Measurements from ENCODE around the gene RAB20. TPM values are rescaled to one million over a fixed set of nuclear protein-coding genes. Genes with fewer than 3 reads are reported as not detected.

Gene RAB20
- total and polyA plus RNA-seq, 10 of the 15 experiments (the other 5 are each of a cell fraction or from before 2014, with no cell fraction given) = 0.48 to 33.1 (median 9.6) TPM

GRCh38 chr13:110546378-110546777 is 15.1 kb downstream of the RAB20 start:
- no peaks in the 10 kb centered on the region for H3K27me3 ChIP-seq (replicated peaks in 1 of 2; ENCODE audit: control insufficient read depth in 2 of 2, insufficient read depth in 2 of 2, low read length in 1 of 2)
- no peaks in the 10 kb centered on the region for H3K36me3 ChIP-seq (ENCODE audit: control insufficient read depth in 2 of 2, insufficient read depth in 2 of 2, low read length in 1 of 2)
- TF ChIP-seq SREBF2 (IDR thresholded peaks at IDR 0.05; ENCODE audit: low read length) (no peak), CHD2 (IDR thresholded peaks at IDR 0.05; ENCODE audit: borderline replicate concordance, low read depth, low read length) (no peak), JUND (IDR thresholded peaks at IDR 0.05; ENCODE audit: low read depth, low read length) (no peak)
- intact Hi-C loops (cut with micrococcal nuclease; ENCODE audit: unreplicated experiment) = no loop called here
- ChIA-PET POLR2A (no interaction called here), RAD21 (ENCODE audit: unreplicated experiment) (interaction anchor here (0.8 kb wide), 1 partner anchor 102 kb away, joined by 3 read pairs; no protein-coding TSS in a partner anchor), SMC1A (ENCODE audit: uncharacterized antibody, unreplicated experiment) (interaction anchor here (1.3 kb wide), 1 partner anchor 8 kb away, joined by 3 read pairs; no protein-coding TSS in a partner anchor), CTCF (interaction anchor here (0.8 kb wide), 1 partner anchor 8 kb away, joined by 4 read pairs; no protein-coding TSS in a partner anchor)
- in situ Hi-C loops (cut with MboI) = no loop called here
- no peak overlapping the region for H3K4me2 ChIP-seq (ENCODE audit: control insufficient read depth, insufficient read depth)
- H4K20me1 ChIP-seq (ENCODE audit: control insufficient read depth, insufficient read depth) = no peaks in the 10 kb centered on the region
- no peaks in the 10 kb centered on the region; the same call in 1 of the 2 replicates for H3K4me1 ChIP-seq (ENCODE audit: control insufficient read depth, insufficient read depth, low read length)
- H2AFZ ChIP-seq (ENCODE audit: control insufficient read depth, low read depth, low read length) = no peak overlapping the region
- H3K4me3 ChIP-seq = no peak overlapping the region
- H3K79me2 ChIP-seq (ENCODE audit: control insufficient read depth, insufficient read depth, low read length) = no peaks in the 10 kb centered on the region
- no TSS peak for BruUV-seq (replicated peaks)
- FAIRE-seq (no peak), DNase-seq (ENCODE audit: low read depth, low spot score) (no peak), ATAC-seq (no peak)
- H3K27ac ChIP-seq (ENCODE audit: control insufficient read depth, insufficient read depth) = no peak overlapping the region
- H3K9ac ChIP-seq (ENCODE audit: control insufficient read depth, insufficient read depth, low read length) = no peak overlapping the region
- 75% methylated on average over 4 of the region's 4 CpGs for WGBS (ENCODE audit: insufficient coverage, insufficient replicate concordance, low lambda C conversion rate, missing lambda C conversion rate)
- H3K9me3 ChIP-seq (replicated peaks; ENCODE audit: control insufficient read depth, insufficient read depth, low read length) = peaks cover 1% of the 10 kb centered on the region; the same call in 1 of the 3 replicates

- WGBS (ENCODE audit: insufficient coverage, insufficient replicate concordance, low lambda C conversion rate, missing lambda C conversion rate) = 53% methylated on average over 6 of the region's 6 CpGs
- intact Hi-C loops (cut with micrococcal nuclease; ENCODE audit: unreplicated experiment) (no loop called here), in situ Hi-C loops (cut with MboI) (no loop called here)
- Histone ChIP-seq H3K9me3 (replicated peaks; ENCODE audit: control insufficient read depth, insufficient read depth, low read length) (peaks cover 1% of the 10 kb centered on the region; the same call in 1 of the 3 replicates), H2AFZ (ENCODE audit: control insufficient read depth, low read depth, low read length) (no peak overlapping the region), H3K27me3 (replicated peaks in 1 of 2; ENCODE audit: control insufficient read depth in 2 of 2, insufficient read depth in 2 of 2, low read length in 1 of 2) (no peaks in the 10 kb centered on the region), H3K4me2 (ENCODE audit: control insufficient read depth, insufficient read depth) (no peak overlapping the region), H4K20me1 (ENCODE audit: control insufficient read depth, insufficient read depth) (no peaks in the 10 kb centered on the region), H3K79me2 (ENCODE audit: control insufficient read depth, insufficient read depth, low read length) (no peaks in the 10 kb centered on the region; the same call in none of the 2 replicates), H3K27ac (ENCODE audit: control insufficient read depth, insufficient read depth) (no peak overlapping the region), H3K4me1 (ENCODE audit: control insufficient read depth, insufficient read depth, low read length) (peaks cover 8% of the 10 kb centered on the region), H3K4me3 (no peak overlapping the region), H3K9ac (ENCODE audit: control insufficient read depth, insufficient read depth, low read length) (no peak overlapping the region), H3K36me3 (ENCODE audit: control insufficient read depth in 2 of 2, insufficient read depth in 2 of 2, low read length in 1 of 2) (no peaks in the 10 kb centered on the region)
- ChIA-PET POLR2A (interaction anchor here (1.5 to 1.7 kb wide), 2 partner anchors 9 to 22 kb away, joined by 4 read pairs; no protein-coding TSS in a partner anchor), SMC1A (ENCODE audit: uncharacterized antibody, unreplicated experiment) (interaction anchor here (1.2 to 6.1 kb wide), 2 partner anchors 9 to 16 kb away, joined by 7 to 31 read pairs; no protein-coding TSS in a partner anchor), RAD21 (ENCODE audit: unreplicated experiment) (no interaction called here), CTCF (interaction anchor here (0.7 to 2.0 kb wide), 2 partner anchors 16 to 87 kb away, joined by 3 to 9 read pairs; no protein-coding TSS in a partner anchor)
- BruUV-seq (replicated peaks) = no TSS peak
- ATAC-seq = peak; percentile 58
- peak; percentile 39; the same call in 1 of the 2 replicates for TF ChIP-seq RAD51 (IDR thresholded peaks at IDR 0.05)
- TF ChIP-seq BHLHE40 (IDR thresholded peaks at IDR 0.05; ENCODE audit: borderline replicate concordance in 1 of 2, low read depth in 2 of 2, low read length in 1 of 2) = peak in 1 of 2 experiments; percentile 20; a peak in 1 of 4 replicates
- no peak for TF ChIP-seq ATF2 (IDR thresholded peaks at IDR 0.05; ENCODE audit: low read length)
- no peak for TF ChIP-seq CREM (IDR thresholded peaks at IDR 0.05; ENCODE audit: low read depth)
- no peak for DNase-seq (ENCODE audit: low read depth, low spot score)
- FAIRE-seq = no peak
Observed at GRCh38 chr13:110542169-110542796, 19.2 kb downstream of the RAB20 start.
